Measurements from ENCODE around the gene NOXA1. TPM values are rescaled to one million over a fixed set of nuclear protein-coding genes. Genes with fewer than 3 reads are reported as not detected.

The NOXA1 gene
- polyA plus RNA-seq, 3 donors: 1.3 to 9.4 (median 1.6) TPM

- Mint-ChIP-seq H3K9me3 (peaks cover 12 to 29% (median 23%) of the 10 kb centered on the region in 7 donors), H3K4me1 (peaks cover 14% of the 10 kb centered on the region), H3K36me3 (no peaks in the 10 kb centered on the region), H3K4me3 (no peak overlapping the region), H3K27ac (peak overlapping the region in 1 of 7 donors; percentile 69), H3K27me3 (ENCODE audit: low read depth in 3 of 3) (peaks cover 2 to 4% (median 3%) of the 10 kb centered on the region in 3 donors)
- TF ChIP-seq, protein P1, sequence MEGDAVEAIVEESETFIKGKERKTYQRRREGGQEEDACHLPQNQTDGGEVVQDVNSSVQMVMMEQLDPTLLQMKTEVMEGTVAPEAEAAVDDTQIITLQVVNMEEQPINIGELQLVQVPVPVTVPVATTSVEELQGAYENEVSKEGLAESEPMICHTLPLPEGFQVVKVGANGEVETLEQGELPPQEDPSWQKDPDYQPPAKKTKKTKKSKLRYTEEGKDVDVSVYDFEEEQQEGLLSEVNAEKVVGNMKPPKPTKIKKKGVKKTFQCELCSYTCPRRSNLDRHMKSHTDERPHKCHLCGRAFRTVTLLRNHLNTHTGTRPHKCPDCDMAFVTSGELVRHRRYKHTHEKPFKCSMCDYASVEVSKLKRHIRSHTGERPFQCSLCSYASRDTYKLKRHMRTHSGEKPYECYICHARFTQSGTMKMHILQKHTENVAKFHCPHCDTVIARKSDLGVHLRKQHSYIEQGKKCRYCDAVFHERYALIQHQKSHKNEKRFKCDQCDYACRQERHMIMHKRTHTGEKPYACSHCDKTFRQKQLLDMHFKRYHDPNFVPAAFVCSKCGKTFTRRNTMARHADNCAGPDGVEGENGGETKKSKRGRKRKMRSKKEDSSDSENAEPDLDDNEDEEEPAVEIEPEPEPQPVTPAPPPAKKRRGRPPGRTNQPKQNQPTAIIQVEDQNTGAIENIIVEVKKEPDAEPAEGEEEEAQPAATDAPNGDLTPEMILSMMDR (IDR thresholded peaks at IDR 0.05): no peak
- Histone ChIP-seq H3K27ac (ENCODE audit: low read depth in 1 of 2, low read length in 2 of 2) (no peak overlapping the region), H4K20me1 (ENCODE audit: insufficient read depth, low read length) (no peaks in the 10 kb centered on the region), H3K4me3 (replicated peaks in 1 of 3; ENCODE audit: low read depth in 2 of 3, low read length in 3 of 3) (no peak overlapping the region), H3K9ac (ENCODE audit: insufficient read depth, low read length, poor library complexity, severe bottlenecking) (no peak overlapping the region), H3K36me3 (replicated peaks in 1 of 2; ENCODE audit: control insufficient read depth in 1 of 2, insufficient read depth in 2 of 2, low read length in 2 of 2) (no peaks in the 10 kb centered on the region), H3K9me3 (replicated peaks in 1 of 2; ENCODE audit: control insufficient read depth in 1 of 2, insufficient read depth in 1 of 2, low read length in 2 of 2) (peaks cover 20 to 24% of the 10 kb centered on the region in 2 donors), H3K79me2 (ENCODE audit: insufficient read depth, low read length) (no peaks in the 10 kb centered on the region), H3K27me3 (ENCODE audit: control insufficient read depth in 2 of 2, insufficient read depth in 2 of 2, low read length in 2 of 2) (no peaks in the 10 kb centered on the region), H3K4me2 (replicated peaks; ENCODE audit: extremely low read depth, low read length, poor library complexity, severe bottlenecking) (no peak overlapping the region), H3K4me1 (ENCODE audit: control insufficient read depth in 1 of 2, insufficient read depth in 2 of 2, low read length in 2 of 2) (peaks cover 11 to 14% of the 10 kb centered on the region in 2 donors), H2AFZ (ENCODE audit: insufficient read depth, low read depth, low read length, poor library complexity, severe bottlenecking) (no peak overlapping the region)
- intact Hi-C loops (cut with micrococcal nuclease): no loop called here
- WGBS (ENCODE audit: insufficient coverage): 92% methylated on average over 33 of the region's 36 CpGs
- DNase-seq: no peak
Measured at GRCh38 chr9:137478962-137479861, 56.0 kb downstream of the NOXA1 start.

DNA sequence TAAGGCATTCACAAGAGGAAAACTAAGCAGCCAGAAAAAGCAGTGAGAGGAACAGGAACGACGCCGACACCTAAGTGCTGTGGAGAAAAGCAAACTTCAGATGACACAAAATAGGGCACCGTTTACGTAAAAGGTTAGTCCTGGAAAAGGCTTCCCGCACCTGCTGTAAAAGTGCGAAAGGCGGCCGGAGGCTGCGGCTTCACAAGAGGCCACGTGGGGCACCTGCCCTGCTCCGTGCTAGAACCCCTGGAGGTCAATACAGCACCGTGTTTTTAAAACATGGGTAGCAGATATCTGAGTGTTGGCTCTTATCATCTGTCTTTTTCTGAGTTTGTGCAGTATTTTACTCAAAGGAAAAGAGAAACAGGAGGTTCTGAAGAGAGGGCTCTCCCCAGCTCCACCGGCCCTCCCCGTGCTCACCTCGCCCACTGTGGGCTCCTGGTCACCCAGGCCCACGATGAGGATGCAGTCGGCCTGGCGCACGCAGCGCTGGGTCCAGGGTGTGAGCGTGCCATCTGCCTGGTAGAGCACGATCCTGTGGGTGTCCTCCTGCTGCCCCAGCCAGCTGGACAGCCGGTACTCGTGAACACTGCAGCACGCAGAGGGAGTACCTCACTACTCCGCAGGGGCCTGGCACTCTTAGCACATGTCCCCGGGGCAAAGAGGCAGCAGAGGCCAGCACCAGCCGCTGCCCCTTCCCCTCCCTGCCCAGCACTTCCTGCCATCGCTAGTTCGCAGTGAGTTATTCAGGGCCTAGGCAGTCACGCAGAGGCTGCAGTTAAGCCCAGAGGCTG lies 56.9 kb downstream of the NOXA1 start:
- Histone ChIP-seq H4K20me1 (ENCODE audit: insufficient read depth, low read length) (no peaks in the 10 kb centered on the region), H3K36me3 (replicated peaks in 1 of 2; ENCODE audit: control insufficient read depth in 1 of 2, insufficient read depth in 2 of 2, low read length in 2 of 2) (no peaks in the 10 kb centered on the region), H3K4me1 (ENCODE audit: control insufficient read depth in 1 of 2, insufficient read depth in 2 of 2, low read length in 2 of 2) (peaks cover 11 to 14% of the 10 kb centered on the region in 2 donors), H3K4me3 (replicated peaks in 1 of 3; ENCODE audit: low read depth in 2 of 3, low read length in 3 of 3) (no peak overlapping the region), H3K79me2 (ENCODE audit: insufficient read depth, low read length) (no peaks in the 10 kb centered on the region), H3K4me2 (replicated peaks; ENCODE audit: extremely low read depth, low read length, poor library complexity, severe bottlenecking) (no peak overlapping the region), H2AFZ (ENCODE audit: insufficient read depth, low read depth, low read length, poor library complexity, severe bottlenecking) (no peak overlapping the region), H3K9ac (ENCODE audit: insufficient read depth, low read length, poor library complexity, severe bottlenecking) (no peak overlapping the region), H3K9me3 (replicated peaks in 1 of 2; ENCODE audit: control insufficient read depth in 1 of 2, insufficient read depth in 1 of 2, low read length in 2 of 2) (peaks cover 15 to 16% of the 10 kb centered on the region in 2 donors), H3K27me3 (ENCODE audit: control insufficient read depth in 2 of 2, insufficient read depth in 2 of 2, low read length in 2 of 2) (no peaks in the 10 kb centered on the region), H3K27ac (ENCODE audit: low read depth in 1 of 2, low read length in 2 of 2) (no peak overlapping the region)
- H3K36me3 Mint-ChIP-seq: no peaks in the 10 kb centered on the region
- peak overlapping the region in 1 of 7 donors; percentile 69 for H3K27ac Mint-ChIP-seq
- TF ChIP-seq, protein P1 (IDR thresholded peaks at IDR 0.05): no peak
- 93% methylated on average over 32 of the region's 32 CpGs for WGBS (ENCODE audit: insufficient coverage)
- intact Hi-C loops (cut with micrococcal nuclease): no loop called here
- peaks cover 7 to 20% (median 15%) of the 10 kb centered on the region in 7 donors for H3K9me3 Mint-ChIP-seq
- H3K27me3 Mint-ChIP-seq (ENCODE audit: low read depth in 3 of 3): peaks cover 1 to 4% (median 2%) of the 10 kb centered on the region in 3 donors
- no peak for DNase-seq
- peaks cover 14% of the 10 kb centered on the region for H3K4me1 Mint-ChIP-seq
- no peak overlapping the region for H3K4me3 Mint-ChIP-seq
